Measurements from ENCODE around the gene HDGFL2. TPM values are rescaled to one million over a fixed set of nuclear protein-coding genes. Genes with fewer than 3 reads are reported as not detected.
A peak's percentile ranks its signal among the peaks of the same experiment; 100 is the strongest.

HDGFL2 gene
- total and polyA plus RNA-seq, 7 experiments from 2014 or later: 14.0 to 64.6 (median 31.5) TPM

- no peak for ATAC-seq
- no peak overlapping the region for H3K27ac ChIP-seq (ENCODE audit: low read depth, low read length)
- H3K4me3 ChIP-seq (ENCODE audit: low read length): no peak overlapping the region
- H3K27me3 ChIP-seq (ENCODE audit: control insufficient read depth in 2 of 2, insufficient read depth in 2 of 2, low read length in 2 of 2): no peaks in the 10 kb centered on the region
- no peaks in the 10 kb centered on the region for H3K4me1 ChIP-seq (ENCODE audit: control insufficient read depth in 2 of 2, insufficient read depth in 2 of 2, low read length in 2 of 2)
- H3K4me3 Mint-ChIP-seq: no peak overlapping the region
- H3K9me3 Mint-ChIP-seq: no peaks in the 10 kb centered on the region
- intact Hi-C loops (cut with micrococcal nuclease): no loop called here
- peaks cover 0 to 98% (median 21%) of the 10 kb centered on the region in 3 experiments for H3K36me3 ChIP-seq (ENCODE audit: control insufficient read depth in 2 of 3, insufficient read depth in 3 of 3, low read length in 3 of 3)
- no peaks in the 10 kb centered on the region for H3K27me3 Mint-ChIP-seq
- peak overlapping the region in 1 of 9 donors; percentile 29 for H3K27ac Mint-ChIP-seq
- CTCF ChIA-PET: no interaction called here
- DNase-seq: no peak
- H3K9me3 ChIP-seq (ENCODE audit: control insufficient read depth in 2 of 3, low read length in 3 of 3): no peaks in the 10 kb centered on the region
- no peaks in the 10 kb centered on the region for H3K4me1 Mint-ChIP-seq
- peaks cover 0 to 11% (median 3%) of the 10 kb centered on the region in 5 donors for H3K36me3 Mint-ChIP-seq
- POLR2A ChIA-PET: interaction anchor here (0.6 kb wide), 1 partner anchor 456 kb away, joined by 6 read pairs; no protein-coding TSS in a partner anchor
These were observed 23.0 kb upstream of the HDGFL2 start for GRCh38 chr19:4449022-4449638.

- H3K9me3 Mint-ChIP-seq: no peaks in the 10 kb centered on the region
- ATAC-seq (no peak), DNase-seq (no peak)
- intact Hi-C loops (cut with micrococcal nuclease): no loop called here
- Histone ChIP-seq H3K4me3 (ENCODE audit: low read length) (no peak overlapping the region), H3K27ac (ENCODE audit: low read depth, low read length) (no peak overlapping the region), H3K36me3 (ENCODE audit: control insufficient read depth in 2 of 3, insufficient read depth in 3 of 3, low read length in 3 of 3) (peaks cover 0 to 98% (median 21%) of the 10 kb centered on the region in 3 experiments), H3K27me3 (ENCODE audit: control insufficient read depth in 2 of 2, insufficient read depth in 2 of 2, low read length in 2 of 2) (no peaks in the 10 kb centered on the region), H3K4me1 (ENCODE audit: control insufficient read depth in 2 of 2, insufficient read depth in 2 of 2, low read length in 2 of 2) (no peaks in the 10 kb centered on the region), H3K9me3 (ENCODE audit: control insufficient read depth in 2 of 3, low read length in 3 of 3) (no peaks in the 10 kb centered on the region)
- no peaks in the 10 kb centered on the region for H3K4me1 Mint-ChIP-seq
- no peaks in the 10 kb centered on the region for H3K27me3 Mint-ChIP-seq
- peak overlapping the region in 1 of 9 donors; percentile 29 for H3K27ac Mint-ChIP-seq
- peaks cover 0 to 11% (median 3%) of the 10 kb centered on the region in 5 donors for H3K36me3 Mint-ChIP-seq
- ChIA-PET POLR2A (no interaction called here), CTCF (no interaction called here)
- no peak overlapping the region for H3K4me3 Mint-ChIP-seq
These were observed 22.5 kb upstream of the HDGFL2 start for GRCh38 chr19:4449639-4450028.

GRCh38 chr19:4452230-4452990 lies 19.7 kb upstream of the HDGFL2 start:
- Histone ChIP-seq H3K27ac (ENCODE audit: low read depth, low read length) (no peak overlapping the region), H3K9me3 (ENCODE audit: control insufficient read depth in 2 of 3, low read length in 3 of 3) (no peaks in the 10 kb centered on the region), H3K4me3 (ENCODE audit: low read length) (no peak overlapping the region), H3K36me3 (ENCODE audit: control insufficient read depth in 2 of 3, insufficient read depth in 3 of 3, low read length in 3 of 3) (peaks cover 0 to 75% (median 21%) of the 10 kb centered on the region in 3 experiments), H3K4me1 (ENCODE audit: control insufficient read depth in 2 of 2, insufficient read depth in 2 of 2, low read length in 2 of 2) (peaks cover 10% of the 10 kb centered on the region in 2 donors), H3K27me3 (ENCODE audit: control insufficient read depth in 2 of 2, insufficient read depth in 2 of 2, low read length in 2 of 2) (no peaks in the 10 kb centered on the region)
- Mint-ChIP-seq H3K4me1 (peaks cover 9 to 19% (median 12%) of the 10 kb centered on the region in 7 donors), H3K27me3 (no peaks in the 10 kb centered on the region), H3K36me3 (peaks cover 0 to 11% (median 3%) of the 10 kb centered on the region in 5 donors), H3K27ac (peak overlapping the region in 1 of 9 donors; percentile 14), H3K9me3 (no peaks in the 10 kb centered on the region), H3K4me3 (no peak overlapping the region)
- intact Hi-C loops (cut with micrococcal nuclease): no loop called here
- CTCF ChIA-PET: no interaction called here
- ATAC-seq (no peak), DNase-seq (no peak)
- POLR2A ChIA-PET: no interaction called here

- Mint-ChIP-seq H3K27me3 (no peaks in the 10 kb centered on the region), H3K27ac (peak overlapping the region in 1 of 9 donors; percentile 14), H3K4me3 (no peak overlapping the region), H3K4me1 (peaks cover 9 to 25% (median 16%) of the 10 kb centered on the region in 7 donors), H3K9me3 (peaks cover 0 to 4% (median 0%) of the 10 kb centered on the region in 11 donors), H3K36me3 (peaks cover 0 to 11% (median 4%) of the 10 kb centered on the region in 5 donors)
- Histone ChIP-seq H3K9me3 (ENCODE audit: control insufficient read depth in 2 of 3, low read length in 3 of 3) (no peaks in the 10 kb centered on the region), H3K4me3 (ENCODE audit: low read length) (no peak overlapping the region), H3K36me3 (ENCODE audit: control insufficient read depth in 2 of 3, insufficient read depth in 3 of 3, low read length in 3 of 3) (peaks cover 0 to 64% (median 11%) of the 10 kb centered on the region in 3 experiments), H3K27me3 (ENCODE audit: control insufficient read depth in 2 of 2, insufficient read depth in 2 of 2, low read length in 2 of 2) (no peaks in the 10 kb centered on the region), H3K27ac (ENCODE audit: low read depth, low read length) (no peak overlapping the region), H3K4me1 (ENCODE audit: control insufficient read depth in 2 of 2, insufficient read depth in 2 of 2, low read length in 2 of 2) (peaks cover 10% of the 10 kb centered on the region in 2 donors)
- POLR2A ChIA-PET: no interaction called here
- intact Hi-C loops (cut with micrococcal nuclease): no loop called here
- CTCF ChIA-PET: interaction anchor here (0.6 kb wide), 1 partner anchor 187 kb away, joined by 3 read pairs; no protein-coding TSS in a partner anchor
- ATAC-seq (no peak), DNase-seq (no peak)
These were observed 18.6 kb upstream of the HDGFL2 start for GRCh38 chr19:4453232-4454179.

GRCh38 chr19:4454747-4455718 lies 17.1 kb upstream of the HDGFL2 start:
- ChIA-PET POLR2A (interaction anchor here (5.5 kb wide), 1 partner anchor 18 kb away, joined by 41 read pairs; the partner anchor contains the start of gene HDGFL2), CTCF (interaction anchor here (0.6 kb wide), 1 partner anchor 458 kb away, joined by 3 read pairs; no protein-coding TSS in a partner anchor)
- peak overlapping the region in 5 of 10 donors; percentile 6 to 98 (median 32) for H3K4me3 Mint-ChIP-seq
- intact Hi-C loops (cut with micrococcal nuclease): loop anchor here (5.0 kb wide), 3 partner anchors 182 to 388 kb away; partner anchors contain the start of genes DPP9 (in 1 of the 2), TNFAIP8L1 (in 1 of the 2) and ZBTB7A (in 1 of the 2)
- Histone ChIP-seq H3K27ac (ENCODE audit: low read depth, low read length) (no peak overlapping the region), H3K9me3 (ENCODE audit: control insufficient read depth in 2 of 3, low read length in 3 of 3) (no peaks in the 10 kb centered on the region), H3K36me3 (ENCODE audit: control insufficient read depth in 2 of 3, insufficient read depth in 3 of 3, low read length in 3 of 3) (peaks cover 0 to 49% (median 5%) of the 10 kb centered on the region in 3 experiments), H3K27me3 (ENCODE audit: control insufficient read depth in 2 of 2, insufficient read depth in 2 of 2, low read length in 2 of 2) (no peaks in the 10 kb centered on the region), H3K4me1 (ENCODE audit: control insufficient read depth in 2 of 2, insufficient read depth in 2 of 2, low read length in 2 of 2) (peaks cover 10% of the 10 kb centered on the region in 2 donors), H3K4me3 (ENCODE audit: low read length) (no peak overlapping the region)
- peak overlapping the region in 6 of 9 donors; percentile 9 to 97 (median 58) for H3K27ac Mint-ChIP-seq
- ATAC-seq (no peak), DNase-seq (no peak)
- peaks cover 0 to 4% (median 0%) of the 10 kb centered on the region in 11 donors for H3K9me3 Mint-ChIP-seq
- H3K27me3 Mint-ChIP-seq: no peaks in the 10 kb centered on the region
- peaks cover 0 to 7% (median 4%) of the 10 kb centered on the region in 5 donors for H3K36me3 Mint-ChIP-seq
- peaks cover 9 to 25% (median 16%) of the 10 kb centered on the region in 7 donors for H3K4me1 Mint-ChIP-seq

Measured in naive thymus-derived CD4-positive, alpha-beta T cell (primary cell).